HG03097 (cell line): Measurements from ENCODE around the gene UGGT1.
A peak's percentile ranks its signal among the peaks of the same experiment; 100 is the strongest.

ENCODE experiments used
- ATAC-seq: cut with Tn5 transposase; IDR thresholded peaks from one replicate; pipeline ENCODE4 v1.9.1; 2021; ENCODE audit not compliant: unreplicated experiment, low FRiP score

The UGGT1 gene

DNA sequence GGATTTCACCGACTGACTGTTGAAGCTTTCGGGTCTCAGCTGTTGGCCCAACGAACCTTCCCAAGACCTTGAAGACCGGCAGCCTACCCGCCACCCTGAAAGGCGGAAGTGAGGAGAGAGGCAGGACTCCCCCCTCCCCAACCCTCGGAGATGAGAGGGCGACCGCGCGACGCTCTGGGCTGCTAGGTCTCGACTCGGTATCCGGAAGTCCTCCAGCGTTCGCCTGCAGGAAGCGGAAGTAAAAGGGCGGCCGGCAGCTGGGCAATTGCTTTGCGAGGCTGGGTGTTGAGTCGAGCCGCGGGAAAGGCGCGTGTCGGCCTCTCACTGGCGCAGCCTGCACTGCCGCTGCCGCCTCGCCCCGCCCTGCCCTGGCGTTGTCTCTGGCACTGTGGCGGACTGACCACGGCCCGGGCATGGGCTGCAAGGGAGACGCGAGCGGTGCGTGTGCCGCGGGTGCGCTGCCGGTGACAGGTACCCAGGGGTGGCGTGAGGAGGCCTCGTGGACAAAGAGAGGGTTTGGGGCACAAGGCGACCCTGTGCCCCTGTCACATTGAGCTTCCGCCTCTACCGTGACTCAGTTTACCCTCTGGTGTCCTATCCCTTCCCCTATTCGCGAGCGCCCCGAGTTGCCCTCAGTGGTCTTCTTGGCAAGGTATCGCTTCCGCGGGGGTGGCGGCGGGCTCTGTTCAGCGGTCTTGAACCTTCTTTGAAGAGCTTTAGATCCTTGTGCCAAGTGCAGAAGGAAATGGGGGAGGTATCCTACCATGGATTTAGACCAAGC lies at the start of gene UGGT1:
TSS of gene UGGT1 (plus strand) at position 256 of the 781 bp plus-strand sequence. CDS start at position 414, 158 bp downstream.
- ATAC-seq: peak; percentile 97

DNA sequence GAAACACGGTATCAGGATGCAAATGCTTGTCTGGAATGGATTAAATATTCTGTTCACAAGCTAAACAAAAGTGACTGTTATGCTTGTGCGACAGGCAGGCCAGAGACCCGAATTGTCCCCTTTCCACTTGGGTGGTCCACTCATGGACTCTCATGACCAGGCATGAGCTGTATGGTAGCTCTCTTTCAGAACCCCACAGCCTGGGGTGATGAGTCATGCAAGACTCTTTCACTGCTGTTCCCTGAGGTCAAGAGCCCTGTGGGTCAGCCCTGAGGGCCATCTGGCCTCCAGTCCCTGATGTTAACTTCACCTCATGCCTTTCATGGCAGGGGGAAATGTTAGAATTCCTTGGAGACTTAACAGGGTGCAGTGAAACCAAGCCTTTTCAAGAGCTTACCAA lies 49.4 kb upstream of the UGGT1 start:
- ATAC-seq: no peak

GRCh38 chr2:128043041-128043440 lies 48.0 kb upstream of the UGGT1 start:
- ATAC-seq: no peak

DNA sequence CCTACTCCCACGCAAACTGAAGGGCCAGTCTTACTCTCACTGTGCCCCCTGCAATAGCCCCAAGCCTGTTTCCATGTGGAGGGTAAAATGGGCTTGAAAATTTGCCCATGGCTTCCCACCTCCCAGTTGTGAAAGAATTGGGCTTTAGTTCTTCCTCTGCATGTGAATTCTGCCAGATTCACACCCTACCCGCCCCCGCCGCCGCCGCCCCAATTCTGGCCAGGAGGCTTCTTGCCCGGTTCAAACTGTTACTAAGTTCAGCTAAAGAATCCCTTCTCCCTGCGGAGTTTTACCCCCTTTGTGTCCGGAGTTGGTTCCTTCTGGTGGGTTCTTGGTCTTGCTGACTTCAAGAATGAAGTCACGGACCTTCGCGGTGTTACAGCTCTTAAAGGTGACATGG lies 37.7 kb upstream of the UGGT1 start:
- no peak for ATAC-seq

DNA sequence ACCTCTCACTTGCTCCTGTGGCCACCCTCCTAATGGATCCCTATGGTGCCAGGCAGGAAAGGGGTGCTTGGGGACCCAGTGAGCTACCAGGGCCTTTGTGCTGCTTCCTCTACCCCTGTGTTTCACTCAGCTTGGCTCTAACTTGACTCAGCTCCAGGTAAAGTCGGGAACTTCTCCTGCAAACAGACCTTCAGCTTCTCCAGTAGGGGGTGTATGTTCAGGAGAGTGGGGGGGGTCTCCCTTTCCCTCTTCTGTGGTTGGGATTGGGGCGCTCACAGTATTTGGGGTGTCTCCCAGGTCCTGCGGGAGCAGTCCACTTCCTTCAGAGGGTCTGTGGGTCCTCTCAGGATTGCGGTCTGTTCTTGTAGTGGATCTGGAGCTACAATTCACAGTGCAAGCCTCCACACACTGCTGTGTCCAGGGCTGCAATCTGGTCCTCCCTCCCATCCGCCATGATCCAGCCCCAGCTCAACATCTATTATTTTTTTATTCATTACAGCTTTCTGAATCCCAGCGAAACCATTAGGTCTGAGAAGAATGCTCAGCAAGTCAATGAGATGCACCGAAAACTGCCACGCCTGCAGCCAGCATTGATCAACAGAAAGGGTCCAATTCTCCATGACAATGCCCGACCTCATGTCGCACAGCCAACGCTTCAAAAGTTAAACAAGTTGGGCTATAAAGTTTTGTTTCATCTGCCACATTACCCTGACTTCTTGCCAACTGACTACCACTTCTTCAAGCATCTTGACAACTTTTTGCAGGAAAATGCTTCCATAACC lies 36.7 kb upstream of the UGGT1 start:
- ATAC-seq: no peak

GRCh38 chr2:128057334-128057733 lies 33.7 kb upstream of the UGGT1 start:
- ATAC-seq: no peak

- no peak for ATAC-seq
Observed at GRCh38 chr2:128058114-128058513, 32.9 kb upstream of the UGGT1 start.

DNA sequence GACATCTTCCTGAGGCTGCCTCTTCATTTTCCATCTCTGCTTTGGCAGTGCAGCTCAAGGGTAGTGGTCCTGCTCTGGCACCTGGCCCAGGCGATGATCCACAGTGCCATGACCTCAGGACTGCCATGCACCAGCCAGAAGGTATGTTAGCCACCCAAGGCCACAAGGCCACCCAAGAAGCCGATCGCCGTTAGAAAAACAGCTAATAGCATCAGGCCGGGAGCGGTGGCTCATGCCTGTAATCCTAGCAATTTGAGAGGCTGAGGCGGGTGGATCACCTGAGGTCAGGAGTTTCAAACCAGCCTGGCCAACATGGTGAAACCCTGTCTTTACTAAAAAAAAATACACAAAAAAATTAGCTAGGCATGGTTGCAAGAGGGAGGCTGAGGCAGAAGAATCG lies 28.4 kb upstream of the UGGT1 start:
- ATAC-seq: no peak

- ATAC-seq: no peak
Observed at GRCh38 chr2:128064353-128064752, 26.6 kb upstream of the UGGT1 start.

GRCh38 chr2:128069769-128070168 lies 21.2 kb upstream of the UGGT1 start:
- no peak for ATAC-seq

DNA sequence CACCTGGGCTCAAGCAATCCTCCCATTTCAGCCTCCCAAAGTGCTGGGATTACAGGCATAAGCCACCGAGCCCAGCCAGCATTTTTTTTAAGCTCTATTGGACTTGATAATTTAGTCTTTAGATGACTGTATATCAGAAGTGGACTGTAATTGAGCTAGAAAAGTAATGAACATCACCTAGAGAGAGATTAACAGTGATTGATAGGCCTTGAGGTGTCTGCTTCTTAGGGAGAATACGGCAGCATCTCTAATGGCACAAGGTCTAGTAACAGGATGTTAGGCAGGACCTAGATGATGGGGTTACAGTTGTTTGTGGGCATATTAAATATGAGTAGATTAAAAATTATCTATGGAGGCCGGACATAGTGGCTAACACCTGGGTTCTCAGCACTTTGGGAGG lies 17.7 kb upstream of the UGGT1 start:
- no peak for ATAC-seq

GRCh38 chr2:128076461-128077106 lies 14.4 kb upstream of the UGGT1 start:
- ATAC-seq: no peak

DNA sequence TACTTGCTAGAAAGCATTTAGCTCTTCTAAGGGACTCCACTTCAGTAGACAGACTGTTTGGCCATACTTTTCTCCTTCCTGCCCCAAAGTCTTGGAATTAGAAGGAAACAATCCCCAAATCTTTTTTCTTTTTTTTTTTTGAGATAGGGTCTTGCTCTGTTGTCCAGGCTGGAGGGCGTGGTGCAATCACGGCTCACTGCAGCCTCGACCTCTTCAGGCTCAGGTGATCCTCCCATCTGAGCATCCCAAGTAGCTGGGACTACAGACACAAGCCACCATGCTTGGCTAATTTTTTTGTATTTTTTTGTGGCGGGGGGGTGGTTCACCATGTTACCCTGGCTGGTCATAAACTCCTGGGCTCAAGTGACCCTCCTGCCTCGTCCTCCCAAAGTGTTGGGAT lies 6.2 kb upstream of the UGGT1 start:
- no peak for ATAC-seq

GRCh38 chr2:128086244-128086643 lies 4.8 kb upstream of the UGGT1 start:
- no peak for ATAC-seq

DNA sequence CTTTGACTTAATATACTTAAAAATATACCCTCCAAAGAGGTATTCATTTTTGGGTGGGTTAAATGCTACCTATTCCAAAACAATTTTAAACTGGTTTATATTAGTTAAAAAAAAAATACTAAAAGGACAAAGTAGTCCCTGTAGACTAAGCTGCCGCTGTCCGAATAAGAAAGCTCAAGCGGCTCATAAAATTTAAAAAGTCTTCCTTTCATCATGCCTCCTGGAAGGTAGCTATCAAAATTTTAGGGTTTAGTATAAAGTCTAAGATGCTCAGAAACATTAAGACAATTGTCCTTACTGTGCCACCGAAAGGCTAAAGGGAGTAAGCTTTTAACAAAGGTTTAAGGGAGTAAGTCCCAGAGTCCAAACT lies 440 bp upstream of the UGGT1 start:
- no peak for ATAC-seq

DNA sequence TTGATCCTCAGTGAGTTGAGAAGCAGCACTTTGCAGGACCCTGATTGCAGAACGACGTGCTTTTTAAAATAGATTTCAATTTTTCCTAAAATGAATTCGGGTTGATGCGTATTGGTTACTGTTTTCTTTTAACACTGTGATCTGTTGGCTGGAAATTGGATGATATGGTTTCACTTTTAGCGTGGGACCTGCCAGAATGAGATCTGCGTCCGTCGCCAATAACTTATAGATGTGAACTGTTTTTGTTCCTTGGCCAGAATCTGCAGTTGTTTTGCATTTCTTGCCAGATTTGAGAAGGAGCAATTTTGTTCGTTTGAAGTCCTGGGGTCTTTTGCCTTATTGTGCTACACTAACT lies 703 bp downstream of the UGGT1 start:
- no peak for ATAC-seq

DNA sequence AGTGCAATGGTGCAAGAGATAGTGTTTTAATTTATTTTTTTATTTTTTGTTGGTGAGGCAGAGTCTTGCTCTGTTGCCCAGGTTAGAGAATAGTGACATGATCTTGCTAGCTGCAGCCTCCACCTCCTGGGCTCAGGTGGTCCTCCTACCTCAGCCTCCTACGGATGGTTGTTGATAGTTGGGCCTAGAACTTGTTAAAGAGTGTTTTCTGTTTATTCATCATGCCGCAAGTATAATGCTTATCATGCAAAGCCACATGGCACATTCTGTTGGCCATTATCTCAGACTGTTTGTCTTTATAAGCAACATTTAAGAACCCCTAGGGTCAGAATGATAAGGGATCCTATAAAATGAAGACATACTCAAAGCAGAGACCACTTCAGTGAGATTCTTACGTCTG lies 1.7 kb downstream of the UGGT1 start:
- no peak for ATAC-seq

DNA sequence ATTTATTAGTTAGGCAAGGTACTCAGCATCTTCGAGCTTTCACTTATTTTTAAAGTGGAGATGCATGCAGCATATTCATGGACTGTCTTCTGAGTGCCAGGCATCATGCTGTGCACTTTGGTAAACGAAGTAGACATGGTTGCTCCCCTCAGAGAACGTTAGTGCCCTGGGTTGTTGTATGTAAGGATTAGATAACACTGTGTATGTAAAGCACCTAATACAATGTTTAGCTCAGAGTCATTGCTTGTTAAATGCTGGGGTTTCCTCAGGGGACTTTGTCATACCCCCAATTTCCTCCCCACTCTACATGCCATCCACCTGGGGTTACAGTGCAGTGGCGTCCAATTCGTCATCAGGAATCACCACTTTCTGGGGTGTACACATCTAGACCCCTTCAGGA lies 2.8 kb downstream of the UGGT1 start:
- ATAC-seq: no peak

GRCh38 chr2:128095201-128095600 lies 4.2 kb downstream of the UGGT1 start:
- ATAC-seq: no peak

GRCh38 chr2:128103407-128103806 lies 12.4 kb downstream of the UGGT1 start:
- no peak for ATAC-seq

DNA sequence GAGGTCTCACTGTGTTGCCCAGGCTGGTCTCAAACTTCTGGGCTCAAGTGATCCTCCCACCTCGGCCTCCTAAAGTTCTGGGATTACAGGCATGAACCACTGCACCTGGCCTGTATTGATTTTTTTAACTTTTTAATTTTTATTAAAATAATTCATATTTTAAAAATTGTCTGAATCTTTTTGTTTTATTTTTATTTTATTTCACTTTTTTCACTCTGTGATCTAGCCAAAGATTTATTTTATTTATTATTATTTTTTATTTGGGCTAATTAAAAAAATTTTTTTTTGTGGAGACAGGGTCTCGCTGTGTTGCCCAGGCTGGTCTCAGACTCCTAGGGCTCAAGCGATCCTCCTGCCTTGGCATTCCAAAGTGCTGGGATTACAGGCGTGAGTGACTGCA lies 14.1 kb downstream of the UGGT1 start:
- ATAC-seq: no peak

- no peak for ATAC-seq
Observed at GRCh38 chr2:128108166-128108565, 17.2 kb downstream of the UGGT1 start.
